A673 (cell line): ENCODE measurements around the gene FAM163B.

Source experiments
- EZH2 ChIP-seq: fragments of 200-600 bp; sonication (generic); IDR thresholded peaks from 2 replicates; pipeline ENCODE4 v1.6.1; 2017; ENCODE audit warnings: borderline replicate concordance, low read depth, mild to moderate bottlenecking, mixed read lengths, antibody characterized with exemption, low read length; ENCODE audit not compliant: poor library complexity, severe bottlenecking
- TF ChIP-seq, protein P1 (sequence below): fragments of 300-800, 200-600 bp; sonication (generic); conservative IDR thresholded peaks from 2 replicates; pipeline ENCODE4 v1.5.1; 2017; ENCODE audit warnings: low read depth, mild to moderate bottlenecking, antibody characterized with exemption, low read length, moderate library complexity, mixed read lengths

DNA sequence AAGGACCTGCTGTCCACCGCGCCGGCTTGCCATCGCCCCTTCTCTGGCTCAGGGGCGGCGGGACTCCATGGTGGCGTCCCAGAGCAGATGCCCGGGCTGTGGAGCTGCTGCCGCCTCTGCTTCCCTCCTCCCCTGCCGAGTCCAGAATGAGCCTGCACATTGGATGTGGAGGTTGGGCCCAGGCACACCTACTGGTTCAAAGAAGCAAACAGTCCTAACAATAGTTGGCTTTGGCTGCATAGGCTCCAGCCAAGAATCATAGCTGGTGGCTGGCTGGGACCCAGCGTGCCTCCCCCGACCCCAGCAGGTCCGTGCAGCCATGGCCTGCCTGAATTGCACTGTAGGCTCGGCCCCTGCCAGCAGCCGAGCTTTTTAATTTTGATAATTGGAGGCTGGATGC lies 48.9 kb downstream of the FAM163B start:
- TF ChIP-seq, protein P1, sequence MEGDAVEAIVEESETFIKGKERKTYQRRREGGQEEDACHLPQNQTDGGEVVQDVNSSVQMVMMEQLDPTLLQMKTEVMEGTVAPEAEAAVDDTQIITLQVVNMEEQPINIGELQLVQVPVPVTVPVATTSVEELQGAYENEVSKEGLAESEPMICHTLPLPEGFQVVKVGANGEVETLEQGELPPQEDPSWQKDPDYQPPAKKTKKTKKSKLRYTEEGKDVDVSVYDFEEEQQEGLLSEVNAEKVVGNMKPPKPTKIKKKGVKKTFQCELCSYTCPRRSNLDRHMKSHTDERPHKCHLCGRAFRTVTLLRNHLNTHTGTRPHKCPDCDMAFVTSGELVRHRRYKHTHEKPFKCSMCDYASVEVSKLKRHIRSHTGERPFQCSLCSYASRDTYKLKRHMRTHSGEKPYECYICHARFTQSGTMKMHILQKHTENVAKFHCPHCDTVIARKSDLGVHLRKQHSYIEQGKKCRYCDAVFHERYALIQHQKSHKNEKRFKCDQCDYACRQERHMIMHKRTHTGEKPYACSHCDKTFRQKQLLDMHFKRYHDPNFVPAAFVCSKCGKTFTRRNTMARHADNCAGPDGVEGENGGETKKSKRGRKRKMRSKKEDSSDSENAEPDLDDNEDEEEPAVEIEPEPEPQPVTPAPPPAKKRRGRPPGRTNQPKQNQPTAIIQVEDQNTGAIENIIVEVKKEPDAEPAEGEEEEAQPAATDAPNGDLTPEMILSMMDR, result no peak
- TF ChIP-seq EZH2, result no peak
